SU-DHL-6 (cell line): ENCODE results near the gene CANT1.

ENCODE experiments used
- H2AFZ ChIP-seq: fragments of 200-600 bp; sonication (generic); 2 replicates; pipeline ENCODE4 v1.6.1; 2014; ENCODE audit warnings: low read depth, mild to moderate bottlenecking, moderate library complexity, mixed read lengths, antibody characterized with exemption, low read length; ENCODE audit not compliant: severe bottlenecking
- H3F3A ChIP-seq: fragments of 200-600 bp; shearing (Covaris generic); 2 replicates; pipeline ENCODE4 v1.6.0; 2016; ENCODE audit warnings: antibody characterized with exemption, mild to moderate bottlenecking; ENCODE audit not compliant: insufficient read depth
- H3K27ac ChIP-seq: fragments of 200-600 bp; sonication (generic); 2 replicates; pipeline ENCODE4 v1.5.1; 2016; ENCODE audit warnings: low read depth, mild to moderate bottlenecking, low read length, moderate library complexity, mixed read lengths
- H3K27me3 ChIP-seq: fragments of 200-600 bp; sonication (generic), shearing (Covaris generic); 2 replicates; pipeline ENCODE4 v1.6.0; 2014; ENCODE audit warnings: mild to moderate bottlenecking, low read length
- H3K36me3 ChIP-seq: fragments of 200-600 bp; sonication (generic); 2 replicates; pipeline ENCODE4 v1.6.1; 2014; ENCODE audit warnings: mild to moderate bottlenecking, low read length, mixed read lengths
- H3K4me2 ChIP-seq: fragments of 300-600, 200-600 bp; shearing (Covaris generic), sonication (generic); 2 replicates; pipeline ENCODE4 v1.6.0; 2014; ENCODE audit warnings: low read length, low read depth, mild to moderate bottlenecking; ENCODE audit not compliant: poor library complexity, severe bottlenecking
- H3K4me3 ChIP-seq: fragments of 200-600 bp; sonication (generic); 2 replicates; pipeline ENCODE4 v1.5.1; 2014; ENCODE audit warnings: antibody characterized with exemption, low read length, mild to moderate bottlenecking, mixed read lengths; ENCODE audit not compliant: insufficient read depth, poor library complexity, severe bottlenecking
- H3K79me2 ChIP-seq: fragments of 200-600 bp; sonication (generic); 2 replicates; pipeline ENCODE4 v1.6.1; 2014; ENCODE audit warnings: mild to moderate bottlenecking, low read length, moderate library complexity; ENCODE audit not compliant: insufficient read depth
- H3K9ac ChIP-seq: fragments of 200-600 bp; sonication (generic); 2 replicates; pipeline ENCODE4 v1.7.0; 2014; ENCODE audit warnings: mild to moderate bottlenecking, low read length
- H3K9me2 ChIP-seq: fragments of 200-600 bp; sonication (generic); replicated peaks from 2 replicates; pipeline ENCODE4 v1.6.1; 2014; ENCODE audit warnings: low read length; ENCODE audit not compliant: insufficient read depth
- H3K9me3 ChIP-seq: fragments of 200-600 bp; sonication (generic); 2 replicates; pipeline ENCODE4 v1.6.1; 2014; ENCODE audit warnings: low read length, mixed read lengths; ENCODE audit not compliant: insufficient read depth
- H4K20me1 ChIP-seq: fragments of 200-600 bp; sonication (generic); 2 replicates; pipeline ENCODE4 v1.6.1; 2014; ENCODE audit warnings: low read depth, mild to moderate bottlenecking, antibody characterized with exemption, low read length, moderate library complexity, mixed read lengths
- CTCF ChIP-seq: fragments of 200-600 bp; sonication (generic); IDR thresholded peaks from one replicate; pipeline ENCODE4 v1.5.1; 2017; ENCODE audit warnings: antibody characterized with exemption, mild to moderate bottlenecking, low read length, moderate library complexity; ENCODE audit not compliant: insufficient read depth, poor library complexity, severe bottlenecking
- EZH2phosphoT487 ChIP-seq: fragments of 200-600 bp; sonication (generic), shearing (Covaris generic); conservative IDR thresholded peaks from 2 replicates; pipeline ENCODE4 v1.6.1; 2018; ENCODE audit warnings: mild to moderate bottlenecking, antibody characterized with exemption, low read length, moderate library complexity, mixed read lengths

Gene CANT1

GRCh38 chr17:78956254-78956653 lies 53.3 kb downstream of the CANT1 start:
- Histone ChIP-seq H3K36me3 (no peaks in the 10 kb centered on the region), H3K9me3 (peaks cover under 1% of the 10 kb centered on the region; the same call in 1 of the 2 replicates), H3K4me2 (no peak overlapping the region), H3F3A (no peaks in the 10 kb centered on the region), H3K9me2 (no peaks in the 10 kb centered on the region), H4K20me1 (no peaks in the 10 kb centered on the region), H3K9ac (no peak overlapping the region), H3K79me2 (no peaks in the 10 kb centered on the region), H3K27ac (no peak overlapping the region), H3K27me3 (no peaks in the 10 kb centered on the region), H3K4me3 (no peak overlapping the region), H2AFZ (no peak overlapping the region)
- no peak for TF ChIP-seq EZH2phosphoT487
- TF ChIP-seq CTCF = no peak

DNA sequence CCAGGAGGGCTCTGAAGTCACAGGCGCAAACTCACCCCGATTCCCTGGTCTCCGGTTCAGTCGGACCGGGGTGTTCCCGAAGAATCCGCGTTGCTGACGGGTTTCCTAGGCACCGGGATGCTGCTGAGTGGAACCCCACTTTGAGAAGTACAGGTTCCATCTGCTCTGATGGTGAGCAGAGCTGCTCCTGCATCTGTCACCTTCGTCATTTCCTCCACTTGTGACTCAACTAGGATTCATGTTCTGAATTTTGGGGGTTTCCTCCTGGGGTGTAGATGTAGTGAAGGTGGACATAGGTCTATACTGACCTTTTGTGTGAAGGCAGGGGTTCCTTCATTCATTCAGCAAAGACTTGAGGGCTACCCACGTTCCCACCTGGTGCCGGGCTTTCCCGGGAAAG lies 54.9 kb downstream of the CANT1 start:
- Histone ChIP-seq H4K20me1 (no peaks in the 10 kb centered on the region), H3K9me2 (no peaks in the 10 kb centered on the region), H2AFZ (no peak overlapping the region), H3F3A (no peaks in the 10 kb centered on the region), H3K27ac (no peak overlapping the region), H3K27me3 (no peaks in the 10 kb centered on the region), H3K4me3 (no peak overlapping the region), H3K9ac (no peak overlapping the region), H3K4me2 (no peak overlapping the region), H3K9me3 (peaks cover 9% of the 10 kb centered on the region; the same call in 1 of the 2 replicates), H3K36me3 (no peaks in the 10 kb centered on the region), H3K79me2 (no peaks in the 10 kb centered on the region)
- TF ChIP-seq EZH2phosphoT487 (no peak), CTCF (no peak)

DNA sequence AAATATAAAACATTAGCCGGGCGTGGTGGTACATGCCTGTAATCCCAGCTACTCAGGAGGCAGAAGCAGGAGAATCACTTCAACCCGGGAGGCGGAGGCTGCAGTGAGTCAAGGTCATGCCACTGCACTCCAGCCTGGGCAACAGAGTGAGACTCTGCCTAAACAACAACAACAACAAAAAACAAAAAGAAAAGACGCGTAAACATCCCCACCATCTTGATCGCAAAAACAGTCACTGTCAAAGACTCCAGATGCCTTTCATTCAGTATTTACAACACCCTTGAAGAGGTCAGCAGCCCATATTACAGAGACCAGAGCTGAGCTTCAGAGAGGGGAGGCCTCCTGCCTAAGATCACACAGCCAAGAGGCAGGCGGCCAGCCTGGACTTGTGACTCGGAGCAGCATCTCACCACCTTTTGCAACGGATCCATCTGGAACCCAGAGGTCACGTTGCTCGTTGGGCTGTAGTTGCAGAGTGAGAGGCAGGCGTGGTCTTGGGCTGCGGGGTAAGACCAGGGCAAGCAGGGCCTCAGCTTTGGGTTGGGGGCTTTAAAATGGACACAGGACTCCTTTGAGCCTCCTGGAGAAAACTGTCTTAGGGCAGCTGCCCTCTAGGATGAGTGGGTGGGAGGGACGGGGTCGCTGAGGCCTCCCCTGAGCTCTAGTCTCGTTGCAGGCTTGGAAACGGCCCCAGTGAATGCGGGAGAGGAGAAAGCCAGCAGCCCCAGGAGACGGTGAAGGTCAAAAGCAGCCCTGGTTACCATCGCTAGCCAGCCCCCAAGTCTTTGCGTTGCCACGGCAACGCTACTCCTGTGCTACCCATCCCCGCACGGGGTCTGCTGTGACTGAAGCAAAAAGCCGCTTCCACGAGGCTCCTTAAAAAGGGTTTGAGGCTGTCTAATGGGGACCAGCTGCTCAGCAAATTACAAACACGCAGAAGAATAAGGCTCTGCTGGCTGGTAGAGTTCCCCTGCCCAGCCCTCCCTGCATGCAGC lies 55.9 kb downstream of the CANT1 start:
- Histone ChIP-seq H3K79me2 (no peaks in the 10 kb centered on the region), H3K9ac (no peak overlapping the region), H4K20me1 (no peaks in the 10 kb centered on the region), H3K36me3 (no peaks in the 10 kb centered on the region), H3K4me3 (no peak overlapping the region), H3K9me3 (peaks cover 9% of the 10 kb centered on the region; the same call in 1 of the 2 replicates), H3K27me3 (no peaks in the 10 kb centered on the region), H3F3A (no peaks in the 10 kb centered on the region), H2AFZ (no peak overlapping the region), H3K27ac (no peak overlapping the region), H3K4me2 (no peak overlapping the region), H3K9me2 (no peaks in the 10 kb centered on the region)
- TF ChIP-seq EZH2phosphoT487 = no peak
- TF ChIP-seq CTCF = no peak
